Osteocyte (in vitro differentiated cells): ENCODE measurements around the gene IGIP. TPM values are rescaled to one million over a fixed set of nuclear protein-coding genes. Genes with fewer than 3 reads are reported as not detected.

ENCODE experiments used
- DNase-seq: peaks from one replicate; pipeline ENCODE4 v3.0.0; 2021; ENCODE audit warnings: mixed read lengths; ENCODE audit not compliant: unreplicated experiment; ENCODE audit errors: extremely low spot score
- H3K27ac Mint-ChIP-seq: one replicate; pipeline ENCODE4 v1.8.0; 2021; ENCODE audit warnings: mild to moderate bottlenecking, mixed read lengths; ENCODE audit not compliant: unreplicated experiment
- H3K27me3 Mint-ChIP-seq: one replicate; pipeline ENCODE4 v1.8.0; 2021; ENCODE audit warnings: mixed read lengths; ENCODE audit not compliant: unreplicated experiment
- H3K36me3 Mint-ChIP-seq: one replicate; pipeline ENCODE4 v1.8.0; 2021; ENCODE audit warnings: mixed read lengths; ENCODE audit not compliant: unreplicated experiment
- H3K4me1 Mint-ChIP-seq: one replicate; pipeline ENCODE4 v1.8.0; 2021; ENCODE audit warnings: mixed read lengths; ENCODE audit not compliant: unreplicated experiment
- H3K4me3 Mint-ChIP-seq: one replicate; pipeline ENCODE4 v1.8.0; 2021; ENCODE audit warnings: mild to moderate bottlenecking, moderate library complexity, mixed read lengths; ENCODE audit not compliant: unreplicated experiment
- H3K9me3 Mint-ChIP-seq: one replicate; pipeline ENCODE4 v1.8.0; 2021; ENCODE audit warnings: mixed read lengths; ENCODE audit not compliant: unreplicated experiment
- total RNA-seq: library from RNA; stranded (reverse); gene quantifications from 2 replicates; pipeline ENCODE4 v1.2.1, GENCODE V29; 2021
- TF ChIP-seq, protein P1 (sequence below): fragments of 200-600 bp; sonication (generic); IDR thresholded peaks from 2 replicates; pipeline ENCODE4 v1.5.0; 2021; ENCODE audit warnings: antibody characterized with exemption, mild to moderate bottlenecking, moderate library complexity

The IGIP gene
- total RNA-seq, 1 donor from 2014 or later = 4.3 TPM

GRCh38 chr5:140178086-140178410 lies 52.3 kb downstream of the IGIP start:
- Mint-ChIP-seq H3K27ac (no peak overlapping the region), H3K4me3 (no peak overlapping the region)

GRCh38 chr5:140178482-140179116 lies 52.9 kb downstream of the IGIP start:
- no peaks in the 10 kb centered on the region for H3K9me3 Mint-ChIP-seq
- TF ChIP-seq, protein P1, sequence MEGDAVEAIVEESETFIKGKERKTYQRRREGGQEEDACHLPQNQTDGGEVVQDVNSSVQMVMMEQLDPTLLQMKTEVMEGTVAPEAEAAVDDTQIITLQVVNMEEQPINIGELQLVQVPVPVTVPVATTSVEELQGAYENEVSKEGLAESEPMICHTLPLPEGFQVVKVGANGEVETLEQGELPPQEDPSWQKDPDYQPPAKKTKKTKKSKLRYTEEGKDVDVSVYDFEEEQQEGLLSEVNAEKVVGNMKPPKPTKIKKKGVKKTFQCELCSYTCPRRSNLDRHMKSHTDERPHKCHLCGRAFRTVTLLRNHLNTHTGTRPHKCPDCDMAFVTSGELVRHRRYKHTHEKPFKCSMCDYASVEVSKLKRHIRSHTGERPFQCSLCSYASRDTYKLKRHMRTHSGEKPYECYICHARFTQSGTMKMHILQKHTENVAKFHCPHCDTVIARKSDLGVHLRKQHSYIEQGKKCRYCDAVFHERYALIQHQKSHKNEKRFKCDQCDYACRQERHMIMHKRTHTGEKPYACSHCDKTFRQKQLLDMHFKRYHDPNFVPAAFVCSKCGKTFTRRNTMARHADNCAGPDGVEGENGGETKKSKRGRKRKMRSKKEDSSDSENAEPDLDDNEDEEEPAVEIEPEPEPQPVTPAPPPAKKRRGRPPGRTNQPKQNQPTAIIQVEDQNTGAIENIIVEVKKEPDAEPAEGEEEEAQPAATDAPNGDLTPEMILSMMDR = no peak
- H3K27ac Mint-ChIP-seq = no peak overlapping the region
- H3K4me3 Mint-ChIP-seq = no peak overlapping the region
- H3K27me3 Mint-ChIP-seq = peaks cover 2% of the 10 kb centered on the region
- H3K36me3 Mint-ChIP-seq = no peaks in the 10 kb centered on the region
- H3K4me1 Mint-ChIP-seq = peaks cover 30% of the 10 kb centered on the region
- no peak for DNase-seq

More at GRCh38 chr5:140178086-140178410, 52.3 kb downstream of the IGIP start:
- Mint-ChIP-seq H3K9me3 (no peaks in the 10 kb centered on the region), H3K27me3 (peaks cover 5% of the 10 kb centered on the region), H3K36me3 (no peaks in the 10 kb centered on the region), H3K4me1 (peaks cover 26% of the 10 kb centered on the region)
- TF ChIP-seq, protein P1 = no peak
- no peak for DNase-seq

Other genes starting within 250 kb of the IGIP start
- 0.86 and 1.5 TPM in 2 replicates for gene NRG2, start 82.6 kb upstream of the IGIP start, total RNA-seq
- 11.4 and 11.5 TPM in 2 replicates for gene PURA, start 11.8 kb upstream of the IGIP start, total RNA-seq
- gene CYSTM1, start 49.3 kb downstream of the IGIP start, total RNA-seq = 26.7 and 29.8 TPM in 2 replicates
- gene PFDN1, start 177.2 kb downstream of the IGIP start, total RNA-seq = 47.8 and 49.6 TPM in 2 replicates
- 2.7 and 3.6 TPM in 2 replicates for gene HBEGF, start 220.7 kb downstream of the IGIP start, total RNA-seq
- gene SLC4A9, start 234.3 kb downstream of the IGIP start, total RNA-seq = not detected in 2 replicates